Adrenal gland (tissue), 5 donors: Measurements from ENCODE around the gene ZNF747.

ENCODE experiments used
- POLR2A ChIP-seq, 2 donors: fragments of 450-650 bp; IDR thresholded peaks; one replicate each; pipeline ENCODE4 v1.6.1; 2017; ENCODE audit warnings: antibody characterized with exemption in 2 of 2, mild to moderate bottlenecking in 2 of 2, moderate library complexity in 1 of 2
- TF ChIP-seq, protein P1 (sequence below), 6 experiments: fragments of 450-650 bp in 4 of 6; fragments of 200-600 bp in 2 of 6; sonication (generic) in 1 of 6; IDR thresholded peaks; 1 replicate in 5 of 6; 2 replicates in 1 of 6; pipeline versions ENCODE4 v1.5.1 to v1.8.0; 2016 to 2021; ENCODE audit warnings: antibody characterized with exemption in 6 of 6, mild to moderate bottlenecking in 2 of 6, moderate library complexity in 1 of 6
- donor health status: DM: no; HTN: no; CAD: no.

DNA sequence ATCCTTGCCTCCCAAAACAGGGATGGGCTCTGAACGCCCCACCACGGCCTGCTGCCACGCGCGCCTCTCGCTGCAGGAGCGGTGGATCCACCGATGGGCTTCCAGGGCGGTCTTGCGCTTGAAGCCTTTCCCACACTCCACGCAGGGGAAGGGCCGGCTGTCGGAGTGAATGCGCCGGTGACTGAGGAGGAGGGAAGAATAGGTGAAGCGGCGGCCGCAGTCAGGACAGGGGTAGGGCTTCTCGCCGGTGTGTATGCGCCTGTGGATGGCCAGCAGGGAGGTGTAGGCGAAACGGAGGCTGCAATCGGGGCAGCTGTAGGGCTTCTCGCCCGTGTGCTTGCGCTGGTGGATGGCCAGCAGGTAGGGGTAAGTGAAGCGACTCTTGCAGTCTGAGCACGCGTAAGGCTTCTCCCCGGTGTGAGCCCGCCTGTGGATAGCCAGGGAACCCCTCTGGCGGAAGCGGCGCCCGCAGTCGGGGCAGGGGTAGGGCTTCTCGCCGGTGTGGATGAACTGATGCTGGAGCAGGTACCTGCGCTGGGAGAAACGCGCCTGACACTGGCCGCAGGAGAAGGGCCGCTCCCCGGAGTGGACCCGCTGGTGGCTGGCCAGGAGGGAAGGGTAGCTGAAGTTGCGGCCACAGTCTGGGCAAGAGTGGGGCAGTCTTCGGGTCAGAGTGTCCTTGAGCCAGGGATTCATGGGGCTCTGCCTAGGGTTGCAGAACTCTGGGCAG, 48.1 kb upstream of the ZNF747 start:
- TF ChIP-seq, protein P1, sequence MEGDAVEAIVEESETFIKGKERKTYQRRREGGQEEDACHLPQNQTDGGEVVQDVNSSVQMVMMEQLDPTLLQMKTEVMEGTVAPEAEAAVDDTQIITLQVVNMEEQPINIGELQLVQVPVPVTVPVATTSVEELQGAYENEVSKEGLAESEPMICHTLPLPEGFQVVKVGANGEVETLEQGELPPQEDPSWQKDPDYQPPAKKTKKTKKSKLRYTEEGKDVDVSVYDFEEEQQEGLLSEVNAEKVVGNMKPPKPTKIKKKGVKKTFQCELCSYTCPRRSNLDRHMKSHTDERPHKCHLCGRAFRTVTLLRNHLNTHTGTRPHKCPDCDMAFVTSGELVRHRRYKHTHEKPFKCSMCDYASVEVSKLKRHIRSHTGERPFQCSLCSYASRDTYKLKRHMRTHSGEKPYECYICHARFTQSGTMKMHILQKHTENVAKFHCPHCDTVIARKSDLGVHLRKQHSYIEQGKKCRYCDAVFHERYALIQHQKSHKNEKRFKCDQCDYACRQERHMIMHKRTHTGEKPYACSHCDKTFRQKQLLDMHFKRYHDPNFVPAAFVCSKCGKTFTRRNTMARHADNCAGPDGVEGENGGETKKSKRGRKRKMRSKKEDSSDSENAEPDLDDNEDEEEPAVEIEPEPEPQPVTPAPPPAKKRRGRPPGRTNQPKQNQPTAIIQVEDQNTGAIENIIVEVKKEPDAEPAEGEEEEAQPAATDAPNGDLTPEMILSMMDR (IDR thresholded peaks at IDR 0.05): no peak
- no peak for TF ChIP-seq POLR2A (IDR thresholded peaks at IDR 0.05)
